SJCRH30 (cell line): ENCODE measurements around the gene MMS19. TPM values are rescaled to one million over a fixed set of nuclear protein-coding genes. Genes with fewer than 3 reads are reported as not detected.
"Not testable (repeated sequence)": the region's sequence is repeated elsewhere in the genome, so short reads cannot be mapped to it uniquely, and the experiment has no call there.

Source experiments
- DNase-seq, 2 experiments: peaks; one replicate each; pipeline ENCODE4 v3.0.0-alpha.2; 2015 to 2020
- H3K27ac ChIP-seq: fragments of 250-450 bp; sonication (Bioruptor Pico); 2 replicates; pipeline ENCODE4 v1.5.1; 2020; ENCODE audit warnings: mild to moderate bottlenecking, moderate library complexity
- H3K27me3 ChIP-seq: fragments of 250-450 bp; sonication (Bioruptor Pico); 2 replicates; pipeline ENCODE4 v1.5.1; 2020; ENCODE audit warnings: mild to moderate bottlenecking, moderate library complexity
- H3K36me3 ChIP-seq: fragments of 250-450 bp; sonication (Bioruptor Pico); 2 replicates; pipeline ENCODE4 v1.5.1; 2020; ENCODE audit warnings: mild to moderate bottlenecking, moderate library complexity
- H3K4me1 ChIP-seq: fragments of 250-450 bp; sonication (Bioruptor Pico); 2 replicates; pipeline ENCODE4 v1.5.1; 2020; ENCODE audit warnings: mild to moderate bottlenecking, moderate library complexity
- H3K4me3 ChIP-seq: fragments of 250-450 bp; sonication (Bioruptor Pico); 2 replicates; pipeline ENCODE4 v1.5.1; 2020; ENCODE audit warnings: mild to moderate bottlenecking, moderate library complexity
- H3K9me3 ChIP-seq: fragments of 250-450 bp; sonication (Bioruptor Pico); replicated peaks from 2 replicates; pipeline ENCODE4 v1.5.1; 2020; ENCODE audit warnings: mild to moderate bottlenecking, moderate library complexity
- total RNA-seq: library from RNA; depleted of rRNA; stranded (reverse); fragments of >200 nt; shearing (Covaris generic); gene quantifications from 2 replicates; pipeline ENCODE4 v1.2.3, GENCODE V29; 2014

Gene MMS19
- total RNA-seq, 1 experiment from 2014 or later = 83.7 TPM

- H3K9me3 ChIP-seq = no peaks in the 10 kb centered on the region
Measured at GRCh38 chr10:97499561-97500296, 1.5 kb upstream of the MMS19 start.

GRCh38 chr10:97498841-97499560, 779 bp upstream of the MMS19 start, which contains the start of gene UBTD1:
TSS of gene UBTD1 (plus strand) at chr10:97498924. CDS start at chr10:97499204, 280 bp downstream.
- Histone ChIP-seq H3K27me3 (no peaks in the 10 kb centered on the region), H3K4me3 (peak within 1 kb of the TSS; percentile 95), H3K36me3 (no peaks in the 10 kb centered on the region), H3K4me1 (peaks cover 8% of the 10 kb centered on the region), H3K9me3 (no peaks in the 10 kb centered on the region), H3K27ac (peak within 1 kb of the TSS; percentile 75)
- peak; percentile 57 to 61 for DNase-seq

More at GRCh38 chr10:97499561-97500296, 1.5 kb upstream of the MMS19 start:
- Histone ChIP-seq H3K4me3 (peak overlapping the region; percentile 95), H3K4me1 (peaks cover 8% of the 10 kb centered on the region), H3K27ac (no peak overlapping the region), H3K36me3 (no peaks in the 10 kb centered on the region), H3K27me3 (no peaks in the 10 kb centered on the region)
- peak; percentile 34 to 48 for DNase-seq

GRCh38 chr10:97497572-97498075, 598 bp downstream of the MMS19 start:
- Histone ChIP-seq H3K4me3 (peak overlapping the region; percentile 95), H3K27ac (peak overlapping the region; percentile 75), H3K27me3 (no peaks in the 10 kb centered on the region), H3K4me1 (peaks cover 8% of the 10 kb centered on the region), H3K9me3 (no peaks in the 10 kb centered on the region), H3K36me3 (no peaks in the 10 kb centered on the region)
- peak; percentile 85 to 88 for DNase-seq

- no peaks in the 10 kb centered on the region for H3K36me3 ChIP-seq
Measured at GRCh38 chr10:97494863-97495506, 3.2 kb downstream of the MMS19 start.

GRCh38 chr10:97494151-97494550, 4.1 kb downstream of the MMS19 start:
- H3K4me1 ChIP-seq = no peaks in the 10 kb centered on the region; the same call in 1 of the 2 replicates
- DNase-seq = no peak
- H3K9me3 ChIP-seq = no peaks in the 10 kb centered on the region
- H3K27me3 ChIP-seq = no peaks in the 10 kb centered on the region
- no peak overlapping the region for H3K4me3 ChIP-seq
- no peak overlapping the region for H3K27ac ChIP-seq
- H3K36me3 ChIP-seq = no peaks in the 10 kb centered on the region

More at GRCh38 chr10:97494863-97495506, 3.2 kb downstream of the MMS19 start:
- DNase-seq = no peak
- Histone ChIP-seq H3K4me1 (peaks cover under 1% of the 10 kb centered on the region), H3K27me3 (no peaks in the 10 kb centered on the region), H3K27ac (no peak overlapping the region), H3K4me3 (no peak overlapping the region), H3K9me3 (no peaks in the 10 kb centered on the region)

- Histone ChIP-seq H3K36me3 (peaks cover 8% of the 10 kb centered on the region), H3K4me1 (no peaks in the 10 kb centered on the region), H3K9me3 (no peaks in the 10 kb centered on the region), H3K4me3 (no peak overlapping the region), H3K27me3 (no peaks in the 10 kb centered on the region), H3K27ac (no peak overlapping the region)
- DNase-seq = no peak
Measured at GRCh38 chr10:97490592-97490991, 7.6 kb downstream of the MMS19 start.

- peaks cover 34% of the 10 kb centered on the region for H3K36me3 ChIP-seq
- DNase-seq = no peak
- no peaks in the 10 kb centered on the region for H3K27me3 ChIP-seq
- no peak overlapping the region for H3K4me3 ChIP-seq
- no peak overlapping the region for H3K27ac ChIP-seq
- H3K9me3 ChIP-seq = no peaks in the 10 kb centered on the region
- no peaks in the 10 kb centered on the region for H3K4me1 ChIP-seq
Measured at GRCh38 chr10:97485647-97486281, 12.5 kb downstream of the MMS19 start.

- Histone ChIP-seq H3K36me3 (peaks cover 49% of the 10 kb centered on the region), H3K4me1 (no peaks in the 10 kb centered on the region), H3K9me3 (no peaks in the 10 kb centered on the region), H3K27me3 (no peaks in the 10 kb centered on the region), H3K4me3 (no peak overlapping the region), H3K27ac (no peak overlapping the region)
- no peak for DNase-seq
Measured at GRCh38 chr10:97483921-97484320, 14.3 kb downstream of the MMS19 start.

GRCh38 chr10:97483506-97483905, 14.7 kb downstream of the MMS19 start:
- Histone ChIP-seq H3K27me3 (no peaks in the 10 kb centered on the region), H3K36me3 (peaks cover 46% of the 10 kb centered on the region), H3K27ac (no peak overlapping the region), H3K4me3 (no peak overlapping the region), H3K4me1 (no peaks in the 10 kb centered on the region), H3K9me3 (no peaks in the 10 kb centered on the region)
- peak; percentile 23 to 36 for DNase-seq

- Histone ChIP-seq H3K27me3 (no peaks in the 10 kb centered on the region), H3K9me3 (no peaks in the 10 kb centered on the region), H3K4me1 (no peaks in the 10 kb centered on the region), H3K27ac (no peak overlapping the region), H3K36me3 (peaks cover 46% of the 10 kb centered on the region), H3K4me3 (no peak overlapping the region)
- DNase-seq = no peak
Measured at GRCh38 chr10:97482381-97482780, 15.8 kb downstream of the MMS19 start.

GRCh38 chr10:97481071-97481470, 17.2 kb downstream of the MMS19 start:
- H3K4me1 ChIP-seq = no peaks in the 10 kb centered on the region
- DNase-seq = no peak
- peaks cover 56% of the 10 kb centered on the region for H3K36me3 ChIP-seq
- no peak overlapping the region for H3K4me3 ChIP-seq
- H3K9me3 ChIP-seq = no peaks in the 10 kb centered on the region
- H3K27me3 ChIP-seq = no peaks in the 10 kb centered on the region
- H3K27ac ChIP-seq = no peak overlapping the region

- Histone ChIP-seq H3K4me1 (no peaks in the 10 kb centered on the region), H3K27ac (no peak overlapping the region), H3K36me3 (peaks cover 61% of the 10 kb centered on the region), H3K4me3 (no peak overlapping the region), H3K27me3 (no peaks in the 10 kb centered on the region), H3K9me3 (no peaks in the 10 kb centered on the region)
- DNase-seq = peak; percentile 17 to 30
Measured at GRCh38 chr10:97479939-97480338, 18.3 kb downstream of the MMS19 start.

- not testable (repeated sequence) for H3K27me3 ChIP-seq, DNase-seq, H3K27ac ChIP-seq, H3K4me3 ChIP-seq, H3K4me1 ChIP-seq, H3K9me3 ChIP-seq
- peaks cover 63% of the 10 kb centered on the region for H3K36me3 ChIP-seq
Measured at GRCh38 chr10:97479410-97479809, 18.8 kb downstream of the MMS19 start.

GRCh38 chr10:97475936-97476594, 22.2 kb downstream of the MMS19 start:
- H3K4me1 ChIP-seq = no peaks in the 10 kb centered on the region
- no peaks in the 10 kb centered on the region for H3K27me3 ChIP-seq
- H3K27ac ChIP-seq = no peak overlapping the region
- peaks cover 62% of the 10 kb centered on the region for H3K36me3 ChIP-seq
- no peaks in the 10 kb centered on the region for H3K9me3 ChIP-seq
- DNase-seq = no peak
- no peak overlapping the region for H3K4me3 ChIP-seq
